GM13977 (cell line): ENCODE results near the gene BCL2L1.
A peak's percentile ranks its signal among the peaks of the same experiment; 100 is the strongest.

ENCODE experiments used
- DNase-seq: peaks from one replicate; pipeline ENCODE4 v3.0.0; 2012; ENCODE audit warnings: low spot score
- CTCF ChIP-seq: IDR thresholded peaks from 2 replicates; pipeline ENCODE4 v1.5.1; 2012; ENCODE audit warnings: mild to moderate bottlenecking, control low read depth; ENCODE audit not compliant: insufficient read depth; ENCODE audit errors: extremely low read depth, missing control alignments
- in situ Hi-C: fragments of 300-500 bp; cut with MboI; formaldehyde crosslinking; loops from one replicate; pipeline ENCODE4 v1.12.0; 2022; ENCODE audit warnings: low sequenced_read_pairs, low pct_unique_long_range_greater_than_20kb, mixed read lengths, inconsistent platforms; ENCODE audit not compliant: unreplicated experiment

BCL2L1 gene

GRCh38 chr20:31691646-31692275 is 30.9 kb downstream of the BCL2L1 start:
- no peak for TF ChIP-seq CTCF
- DNase-seq: peak; percentile 53
- in situ Hi-C loops: no loop called here

DNA sequence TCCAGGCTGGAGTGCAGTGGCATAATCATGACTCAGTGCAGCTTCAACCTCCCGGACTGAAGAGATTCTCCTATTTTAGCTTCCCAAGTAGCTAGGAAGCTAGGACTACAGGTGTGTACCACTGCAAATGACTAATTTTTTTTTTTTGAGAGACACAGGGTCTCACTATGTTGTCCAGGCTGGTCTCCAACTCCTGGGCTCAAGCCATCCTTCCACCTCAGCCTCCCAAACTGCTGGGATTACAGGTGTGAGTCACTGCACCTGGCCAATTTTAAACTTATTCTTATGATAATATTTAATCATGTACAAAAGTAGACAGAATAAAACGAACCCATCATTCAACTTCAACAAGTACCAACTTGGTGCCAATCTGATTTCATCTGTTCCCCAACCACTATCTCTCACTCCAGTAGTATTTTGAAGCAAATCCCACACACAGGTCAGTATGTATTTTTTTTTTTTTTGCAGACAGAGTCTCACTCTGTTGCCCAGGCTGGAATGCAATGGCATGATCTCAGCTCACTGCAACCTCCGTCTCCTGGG is 32.5 kb downstream of the BCL2L1 start:
- no peak for TF ChIP-seq CTCF
- in situ Hi-C loops: no loop called here

GRCh38 chr20:31689141-31689540 is 33.5 kb downstream of the BCL2L1 start:
- in situ Hi-C loops: no loop called here
- DNase-seq: no peak
- TF ChIP-seq CTCF: no peak

More for the DNA sequence above, 32.5 kb downstream of the BCL2L1 start:
- no peak for DNase-seq

DNA sequence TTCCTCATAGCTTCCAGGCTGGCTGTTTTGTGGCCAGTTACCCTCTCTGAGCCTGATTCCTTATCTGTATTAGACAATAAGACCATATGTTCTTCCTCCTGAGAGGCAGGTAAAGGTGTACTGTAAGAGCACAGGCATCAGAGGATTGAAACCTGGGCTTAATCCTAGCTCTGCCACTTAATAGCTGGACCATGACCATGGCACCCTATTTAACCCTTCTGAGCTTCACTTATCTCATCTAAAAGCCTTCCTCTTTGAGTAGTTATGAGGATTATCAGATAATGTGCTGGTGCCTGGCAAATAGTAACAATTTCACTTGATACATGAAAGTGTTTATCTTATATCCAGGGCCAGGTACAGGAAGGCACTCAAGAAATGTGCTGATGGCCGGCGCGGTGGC is 34.9 kb downstream of the BCL2L1 start:
- no peak for TF ChIP-seq CTCF
- in situ Hi-C loops: no loop called here
- DNase-seq: no peak

- no peak for DNase-seq
- TF ChIP-seq CTCF: no peak
- in situ Hi-C loops: no loop called here
Measured at GRCh38 chr20:31685853-31686643, 36.6 kb downstream of the BCL2L1 start.

- in situ Hi-C loops: no loop called here
- no peak for DNase-seq
- no peak for TF ChIP-seq CTCF
Measured at GRCh38 chr20:31684153-31685015, 38.3 kb downstream of the BCL2L1 start.
